GM18498 (cell line): ENCODE results near the gene BBLN.

Experiments used
- ATAC-seq: cut with Tn5 transposase; IDR thresholded peaks from one replicate; pipeline ENCODE4 v1.9.1; 2021; ENCODE audit warnings: mild to moderate bottlenecking, moderate library complexity; ENCODE audit not compliant: unreplicated experiment

BBLN gene

GRCh38 chr9:128144239-128145181 is 15.6 kb upstream of the BBLN start:
- no peak for ATAC-seq

GRCh38 chr9:128145536-128145935 is 14.5 kb upstream of the BBLN start:
- ATAC-seq: no peak

- no peak for ATAC-seq
Observed at GRCh38 chr9:128145951-128146351, 14.1 kb upstream of the BBLN start.

- no peak for ATAC-seq
Observed at GRCh38 chr9:128146591-128147120, 13.4 kb upstream of the BBLN start.

GRCh38 chr9:128148509-128149000 is 11.5 kb upstream of the BBLN start:
- ATAC-seq: no peak

GRCh38 chr9:128149001-128149701 is 10.9 kb upstream of the BBLN start, which contains the start of gene LCN2:
Gene LCN2, plus strand, starts transcription at chr9:128149453. Its CDS starts 73 bp downstream, at chr9:128149526.
- ATAC-seq: no peak

- ATAC-seq: no peak
Observed at GRCh38 chr9:128149951-128150593, 10.0 kb upstream of the BBLN start.

- ATAC-seq: no peak
Observed at GRCh38 chr9:128150594-128151308, 9.3 kb upstream of the BBLN start.

GRCh38 chr9:128151309-128152132 is 8.5 kb upstream of the BBLN start:
- no peak for ATAC-seq

GRCh38 chr9:128152133-128153059 is 7.7 kb upstream of the BBLN start:
- no peak for ATAC-seq

- no peak for ATAC-seq
Observed at GRCh38 chr9:128153060-128153946, 6.8 kb upstream of the BBLN start.

- no peak for ATAC-seq
Observed at GRCh38 chr9:128153947-128154695, 5.9 kb upstream of the BBLN start.

- ATAC-seq: no peak
Observed at GRCh38 chr9:128155736-128156500, 4.1 kb upstream of the BBLN start.

GRCh38 chr9:128159522-128159783 is 612 bp upstream of the BBLN start:
- ATAC-seq: peak; percentile 9

GRCh38 chr9:128160603-128160987 is 530 bp downstream of the BBLN start:
- no peak for ATAC-seq

- no peak for ATAC-seq
Observed at GRCh38 chr9:128161215-128161902, 1.3 kb downstream of the BBLN start.
